GM21447 (cell line): Measurements from ENCODE around the gene ARHGAP15.

ENCODE experiments used
- ATAC-seq: cut with Tn5 transposase; IDR thresholded peaks from one replicate; pipeline ENCODE4 v1.9.1; 2021; ENCODE audit not compliant: unreplicated experiment

Gene ARHGAP15

GRCh38 chr2:143680885-143681405 lies 551.7 kb downstream of the ARHGAP15 start:
- no peak for ATAC-seq

GRCh38 chr2:143682436-143683055 lies 553.3 kb downstream of the ARHGAP15 start:
- no peak for ATAC-seq

GRCh38 chr2:143683977-143684376 lies 554.8 kb downstream of the ARHGAP15 start:
- no peak for ATAC-seq

DNA sequence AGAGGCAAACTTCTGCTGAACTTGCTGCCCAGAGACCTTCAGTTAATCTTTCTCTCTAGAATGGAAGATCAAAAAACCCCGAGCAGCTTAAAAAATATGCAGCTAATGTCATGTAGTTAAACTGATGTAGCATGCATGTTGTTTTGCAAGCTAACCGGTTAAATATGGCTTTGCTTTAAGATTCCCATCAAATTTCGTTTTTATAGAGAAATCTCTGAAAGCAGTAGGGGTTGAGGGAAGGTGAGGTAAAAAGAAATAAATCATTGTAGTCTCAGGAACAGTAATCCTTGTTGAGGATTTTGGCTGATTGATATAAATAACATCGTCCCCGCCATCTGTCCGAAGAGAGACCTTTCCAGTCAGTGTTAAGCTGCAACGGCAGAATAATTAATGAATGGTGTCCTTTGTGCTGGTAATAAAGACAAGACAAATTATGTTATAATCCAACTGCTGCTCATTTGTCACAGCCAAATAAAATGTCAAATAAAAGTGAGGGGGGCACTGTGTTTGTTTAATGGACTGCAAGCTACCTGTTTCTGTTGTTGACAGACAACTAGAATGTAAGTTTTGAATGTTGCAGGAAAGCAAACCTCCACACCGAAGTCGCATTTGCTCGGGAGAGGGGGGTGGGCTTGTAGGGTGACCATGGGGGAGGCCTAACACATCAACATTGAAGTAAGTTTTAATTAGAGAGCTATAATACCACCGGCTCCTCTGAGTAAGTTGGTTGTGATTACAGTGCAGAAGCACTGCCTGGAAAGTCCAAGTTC lies 555.5 kb downstream of the ARHGAP15 start:
- no peak for ATAC-seq

DNA sequence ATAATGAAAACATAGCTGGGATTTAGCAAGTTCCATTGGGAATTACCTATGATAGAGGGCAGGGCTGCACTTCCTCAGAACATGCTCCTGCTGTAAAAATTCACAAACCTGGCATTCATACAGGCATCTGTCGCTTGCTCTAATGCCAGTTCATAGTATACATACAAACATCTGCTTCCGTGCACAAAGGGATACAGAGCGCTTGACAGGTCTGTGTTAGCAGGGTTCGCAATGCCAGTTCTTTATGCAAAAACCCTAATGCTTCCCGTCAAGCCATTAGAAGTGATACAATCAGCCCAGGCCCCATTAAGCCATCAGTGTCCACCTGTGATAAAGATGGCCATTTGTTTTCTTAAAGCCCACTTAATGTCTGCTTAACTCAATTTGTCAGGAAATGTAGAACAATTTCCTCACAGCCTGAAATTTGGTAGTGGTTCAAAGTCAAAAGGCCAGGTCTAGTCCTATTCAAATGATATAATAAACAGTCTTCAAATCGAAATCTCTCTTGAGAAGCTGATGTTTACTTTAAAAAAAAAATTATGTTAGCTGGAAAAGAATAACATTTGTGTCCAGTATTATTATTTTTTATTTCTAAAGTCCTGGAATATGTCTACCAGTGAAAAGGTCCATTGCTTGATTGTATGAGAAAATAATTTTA lies 556.3 kb downstream of the ARHGAP15 start:
- no peak for ATAC-seq

GRCh38 chr2:143686585-143687164 lies 557.5 kb downstream of the ARHGAP15 start:
- peak; percentile 65 for ATAC-seq

DNA sequence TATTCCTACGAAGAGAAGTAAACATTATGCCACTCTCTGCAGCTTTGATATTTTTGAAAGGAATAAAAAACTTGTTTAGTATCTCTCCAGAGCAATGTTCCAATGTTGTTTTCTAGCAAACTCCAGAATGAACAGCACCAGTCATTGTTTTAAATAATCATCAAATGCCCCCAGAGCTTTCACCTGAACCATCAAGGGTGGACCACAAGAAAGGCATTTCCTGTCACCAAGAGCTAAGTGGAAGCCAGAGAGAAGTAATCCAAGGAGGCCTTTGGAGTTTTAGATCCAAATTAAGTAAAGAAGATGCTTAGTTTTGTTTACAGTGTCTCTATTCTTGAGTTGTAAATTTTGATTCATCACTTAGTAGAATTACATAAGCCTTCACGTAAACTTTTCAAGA lies 559.0 kb downstream of the ARHGAP15 start:
- ATAC-seq = no peak

DNA sequence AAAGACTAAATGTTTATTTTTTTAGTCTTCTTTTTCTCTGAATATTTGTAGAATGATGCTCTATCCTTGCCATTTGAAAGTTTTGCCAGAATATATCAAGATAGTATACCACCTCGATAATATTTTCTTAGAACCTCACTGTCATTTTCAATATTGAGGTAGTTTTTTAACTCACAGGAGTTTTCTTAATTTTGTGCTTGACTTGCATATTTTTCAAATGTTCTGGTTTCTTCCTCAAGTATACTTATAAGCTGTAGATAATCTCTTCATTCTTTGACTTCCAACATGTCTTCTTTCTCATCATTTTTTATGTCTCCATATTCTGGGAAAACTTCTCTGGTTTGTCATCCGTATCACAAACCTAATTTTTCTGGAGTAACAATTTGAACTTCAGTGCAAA lies 559.6 kb downstream of the ARHGAP15 start:
- no peak for ATAC-seq

DNA sequence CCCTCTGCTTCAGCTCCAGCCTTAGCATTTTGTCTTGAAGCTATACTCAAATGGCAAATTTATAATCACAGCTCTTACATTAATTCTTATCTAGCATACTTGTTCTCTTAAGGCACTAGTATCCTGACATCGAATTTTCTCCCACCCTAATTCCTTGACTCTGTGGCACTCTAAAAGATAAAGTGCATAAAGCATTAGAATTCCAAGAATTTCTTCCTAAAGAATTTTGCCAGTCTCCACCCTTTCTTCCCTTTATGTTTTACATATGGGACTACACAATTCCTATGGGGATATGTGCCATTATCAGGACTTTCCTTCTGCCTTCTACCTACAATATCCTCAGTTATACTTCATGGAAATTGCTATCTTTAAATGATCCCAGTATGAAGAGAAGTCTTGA lies 560.3 kb downstream of the ARHGAP15 start:
- ATAC-seq = no peak

DNA sequence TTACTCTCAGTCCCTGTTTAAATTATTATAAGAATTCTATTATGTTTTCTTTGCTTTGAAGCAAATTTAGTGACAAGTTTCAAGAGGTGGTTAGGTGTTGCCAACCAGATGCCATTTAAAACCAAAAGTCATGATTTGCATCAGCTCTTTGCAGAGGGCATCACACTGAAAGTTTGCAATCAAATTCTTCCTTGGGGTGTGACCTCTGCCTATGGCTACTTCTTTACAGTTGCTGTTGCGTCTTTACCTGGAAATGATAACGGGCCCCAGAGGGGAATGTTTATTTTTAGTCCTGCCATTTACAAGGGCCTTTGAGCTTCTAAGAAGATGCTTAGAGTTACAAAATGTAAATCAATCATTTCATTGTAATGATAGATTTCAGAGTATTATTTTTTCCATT lies 561.0 kb downstream of the ARHGAP15 start:
- no peak for ATAC-seq

DNA sequence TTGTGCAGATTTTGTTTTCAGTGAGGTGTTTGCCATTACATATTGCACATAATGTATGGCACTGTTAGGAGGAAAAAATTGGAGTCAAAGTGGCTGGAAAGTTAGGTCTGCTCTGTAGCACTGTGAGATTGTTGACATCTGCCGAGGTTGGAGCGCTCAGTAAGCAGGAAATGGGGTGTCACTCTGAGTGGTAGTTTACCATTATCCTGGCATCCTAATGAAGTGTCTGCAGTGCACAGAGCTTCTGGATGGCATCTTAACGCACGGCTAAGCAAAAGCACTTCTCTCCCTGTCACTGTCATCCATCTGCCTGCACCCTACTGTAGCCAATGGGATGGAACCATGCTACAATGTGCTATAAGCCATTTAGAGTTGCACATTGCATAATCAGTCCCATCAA lies 561.9 kb downstream of the ARHGAP15 start:
- ATAC-seq = no peak

- ATAC-seq = no peak
These were observed 562.9 kb downstream of the ARHGAP15 start for GRCh38 chr2:143692162-143692561.

- no peak for ATAC-seq
These were observed 563.7 kb downstream of the ARHGAP15 start for GRCh38 chr2:143692967-143693366.

GRCh38 chr2:143694335-143694734 lies 565.1 kb downstream of the ARHGAP15 start:
- no peak for ATAC-seq

GRCh38 chr2:143696651-143697050 lies 567.4 kb downstream of the ARHGAP15 start:
- ATAC-seq = peak; percentile 68

GRCh38 chr2:143697744-143698143 lies 568.5 kb downstream of the ARHGAP15 start:
- ATAC-seq = peak; percentile 42

- no peak for ATAC-seq
These were observed 569.1 kb downstream of the ARHGAP15 start for GRCh38 chr2:143698352-143698751.

- ATAC-seq = no peak
These were observed 569.8 kb downstream of the ARHGAP15 start for GRCh38 chr2:143698888-143699570.

GRCh38 chr2:143700865-143701264 lies 571.6 kb downstream of the ARHGAP15 start:
- ATAC-seq = no peak

DNA sequence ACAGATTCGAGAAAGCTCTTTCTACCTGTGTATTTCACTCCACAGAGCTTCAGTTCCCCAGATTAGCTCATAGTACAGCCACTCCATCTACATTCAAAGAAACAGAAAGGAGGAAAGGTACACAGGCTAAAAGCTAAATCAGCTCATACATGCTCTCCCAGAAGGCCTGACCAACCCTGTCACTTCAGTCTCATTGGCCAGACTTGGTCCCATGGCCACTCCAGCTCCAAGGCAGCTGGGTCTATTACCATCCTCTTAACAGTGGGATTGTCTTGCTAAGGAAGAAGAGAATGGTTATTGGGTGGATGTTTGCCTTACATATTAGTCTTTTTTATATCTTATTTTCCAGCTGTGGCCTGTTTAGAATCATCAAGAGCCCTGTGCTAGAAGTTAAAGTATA lies 572.6 kb downstream of the ARHGAP15 start:
- ATAC-seq = no peak

- no peak for ATAC-seq
These were observed 573.7 kb downstream of the ARHGAP15 start for GRCh38 chr2:143702931-143703330.
